Glomerular visceral epithelial cell (primary cell): ENCODE results near the gene PRKN.
"Not testable (repeated sequence)": the region's sequence is repeated elsewhere in the genome, so short reads cannot be mapped to it uniquely, and the experiment has no call there.

Experiments
- DNase-seq: peaks from one replicate; pipeline ENCODE4 v3.0.0-alpha.2; 2016; ENCODE audit errors: extremely low spot score

The PRKN gene

DNA sequence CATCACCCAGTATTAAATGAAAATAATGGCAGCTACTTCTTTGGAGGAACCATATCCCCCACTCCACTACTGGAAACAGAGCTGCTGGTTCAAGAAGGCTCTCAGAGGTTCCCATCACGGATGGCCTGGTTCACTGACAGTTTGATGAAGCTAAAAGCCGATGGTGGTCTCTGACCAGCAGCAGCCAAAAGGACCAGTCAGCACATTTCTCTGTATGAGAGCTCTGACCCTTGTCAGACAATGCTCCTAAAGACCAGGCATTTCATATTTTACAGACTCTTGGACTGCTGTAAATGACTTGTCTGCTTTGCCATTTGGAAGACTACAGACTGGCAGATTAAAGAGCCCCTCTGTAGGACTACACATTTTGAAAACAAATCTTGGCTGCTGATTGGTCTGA, 16.6 kb downstream of the PRKN start:
- no peak for DNase-seq

DNA sequence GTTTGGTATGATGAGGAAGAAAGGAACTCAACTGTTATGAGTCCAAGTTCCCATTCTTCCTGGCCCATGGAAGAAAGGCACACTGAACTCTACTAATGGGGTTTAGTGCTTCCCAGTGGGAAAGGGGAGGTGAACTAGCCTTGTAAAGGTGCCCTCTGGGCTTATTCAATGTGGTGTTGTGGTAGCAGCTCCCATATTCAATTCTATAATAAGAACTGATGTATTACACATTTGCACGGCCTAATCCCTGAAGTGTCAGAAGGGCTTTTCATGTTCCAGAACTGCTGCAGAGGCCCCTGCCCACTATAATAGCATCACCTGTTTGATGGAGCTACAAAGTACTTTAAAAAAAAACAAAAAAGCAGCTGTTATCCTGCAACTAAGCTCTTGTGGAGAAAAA, 17.1 kb downstream of the PRKN start:
- DNase-seq: no peak

DNA sequence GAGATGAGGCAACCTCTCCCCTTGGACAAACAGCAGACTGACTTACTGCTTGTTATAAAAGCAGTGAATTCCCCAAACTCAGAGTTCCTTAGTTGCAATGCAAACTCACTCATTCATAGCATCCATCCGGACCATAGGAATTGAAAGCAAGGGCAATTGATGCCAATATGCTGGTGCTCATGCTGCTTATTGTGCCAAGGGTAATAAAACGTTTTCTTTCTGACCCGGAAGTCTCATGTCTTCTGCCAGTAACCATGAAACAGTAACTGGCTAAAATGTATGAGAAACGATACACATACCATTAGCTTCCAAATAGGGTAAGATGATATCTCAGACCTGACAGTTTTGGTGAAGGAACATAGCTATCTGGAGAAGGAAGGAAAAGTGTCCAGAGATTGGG, 18.1 kb downstream of the PRKN start:
- no peak for DNase-seq

DNA sequence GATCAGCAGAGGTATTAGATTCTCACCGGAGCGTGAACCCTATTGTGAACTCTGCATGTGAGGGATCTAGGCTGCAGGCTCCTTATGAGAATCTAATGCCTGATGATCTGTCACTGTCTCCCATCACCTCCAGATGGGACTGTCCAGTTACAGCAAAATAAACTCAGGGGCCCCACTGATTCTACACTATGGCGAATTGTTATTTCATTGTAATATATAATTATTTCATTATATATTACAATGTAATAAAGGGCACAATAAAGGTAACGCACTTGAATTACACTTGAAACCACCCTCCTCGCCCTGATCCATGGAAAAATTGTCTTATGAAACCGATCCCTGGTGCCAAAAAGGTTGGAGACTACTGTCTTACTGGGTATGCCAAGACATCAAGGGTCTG, 18.6 kb downstream of the PRKN start:
- no peak for DNase-seq

DNA sequence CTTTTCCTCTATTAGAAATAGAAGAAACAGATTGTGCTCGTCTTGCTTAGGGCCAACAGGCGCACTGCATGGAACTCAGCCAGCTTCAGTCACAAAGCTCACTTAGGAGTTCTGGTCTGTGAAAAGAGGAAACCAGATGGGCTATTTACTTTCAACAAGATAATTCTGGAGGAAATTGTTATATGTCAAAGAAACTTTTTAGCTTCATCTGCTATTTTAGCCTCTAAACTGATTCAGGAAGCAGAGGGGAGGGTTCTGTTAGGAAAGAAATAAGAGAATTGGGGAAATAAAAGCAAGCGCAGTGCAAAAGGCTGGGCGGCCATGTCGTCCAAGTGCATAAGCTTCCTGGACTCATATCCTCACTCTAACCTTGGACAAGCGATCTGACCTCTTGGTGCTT, 21.3 kb downstream of the PRKN start:
- DNase-seq: no peak

DNA sequence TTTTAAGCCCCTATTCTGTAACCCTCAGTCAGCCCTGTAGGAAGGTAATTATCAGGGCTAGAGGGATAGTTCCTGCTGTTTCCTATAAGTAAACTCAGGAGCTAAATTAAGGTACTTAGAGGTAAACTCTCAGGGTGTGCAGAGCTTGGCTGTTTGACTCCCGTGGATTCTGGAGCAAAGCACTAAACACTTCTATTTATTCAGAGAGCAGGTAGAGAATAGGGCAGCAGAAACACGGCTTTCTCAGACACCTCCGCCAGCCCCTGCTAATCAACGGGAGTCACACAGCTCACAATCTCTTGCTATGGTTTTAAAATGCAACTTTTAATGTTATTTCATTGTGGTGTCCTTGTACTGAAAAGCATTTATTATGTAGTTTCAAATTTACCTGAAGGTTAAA, 21.8 kb downstream of the PRKN start:
- no peak for DNase-seq

DNA sequence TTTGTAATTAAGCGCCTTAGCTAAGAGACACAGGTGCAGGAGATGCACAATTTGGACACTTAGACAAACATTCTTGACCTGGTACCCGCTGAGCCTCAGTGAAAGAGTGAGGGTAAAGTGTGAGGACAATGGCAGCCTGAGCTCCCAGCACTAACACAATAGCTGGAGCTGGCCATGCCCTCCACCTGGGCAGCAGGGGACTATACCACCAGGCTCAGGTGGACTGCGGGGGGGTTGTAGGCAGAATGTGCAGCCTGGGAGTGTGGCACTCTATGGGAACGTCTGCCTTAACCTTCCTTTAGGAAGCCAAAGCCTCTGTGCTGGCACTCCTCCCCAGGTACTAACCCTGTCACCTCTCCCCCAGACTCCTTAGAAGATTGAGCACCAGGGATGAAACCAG, 23.6 kb downstream of the PRKN start:
- no peak for DNase-seq

DNA sequence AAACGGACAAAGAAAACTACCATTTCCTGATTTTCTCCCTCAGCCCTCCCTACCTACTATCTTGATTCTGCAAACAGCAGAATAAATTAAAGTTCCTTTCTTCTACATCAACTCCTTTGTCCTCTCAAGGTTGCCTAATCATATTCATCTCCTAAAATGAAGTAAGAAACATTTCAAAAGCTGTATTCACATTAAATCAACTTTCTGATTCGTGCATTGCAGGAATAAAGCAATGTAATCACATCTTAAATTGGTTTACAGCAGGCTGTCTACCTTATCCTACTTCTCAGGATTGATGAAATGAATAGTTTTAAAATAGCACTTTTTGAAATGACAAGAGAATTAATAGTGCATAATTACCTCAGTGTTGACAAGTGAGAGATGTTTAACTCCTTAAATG, 25.1 kb downstream of the PRKN start:
- DNase-seq: no peak

DNA sequence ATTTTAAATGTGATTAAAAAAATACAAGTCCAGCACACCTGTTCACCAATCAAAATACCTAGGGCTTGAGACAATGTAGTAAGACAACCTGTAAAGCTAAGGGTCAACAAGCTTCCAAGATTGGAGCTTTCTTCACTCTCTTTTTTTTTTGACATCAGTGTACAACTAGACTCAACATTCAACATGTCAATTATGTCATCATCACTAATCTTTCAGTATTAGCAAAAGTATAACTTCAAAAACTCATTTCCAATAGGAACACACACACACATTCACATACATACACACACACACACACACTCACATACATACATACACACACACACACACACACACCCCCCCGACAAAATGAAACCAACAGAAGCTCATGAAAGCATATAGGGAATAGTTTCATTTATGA, 26.0 kb downstream of the PRKN start:
- no peak for DNase-seq

DNA sequence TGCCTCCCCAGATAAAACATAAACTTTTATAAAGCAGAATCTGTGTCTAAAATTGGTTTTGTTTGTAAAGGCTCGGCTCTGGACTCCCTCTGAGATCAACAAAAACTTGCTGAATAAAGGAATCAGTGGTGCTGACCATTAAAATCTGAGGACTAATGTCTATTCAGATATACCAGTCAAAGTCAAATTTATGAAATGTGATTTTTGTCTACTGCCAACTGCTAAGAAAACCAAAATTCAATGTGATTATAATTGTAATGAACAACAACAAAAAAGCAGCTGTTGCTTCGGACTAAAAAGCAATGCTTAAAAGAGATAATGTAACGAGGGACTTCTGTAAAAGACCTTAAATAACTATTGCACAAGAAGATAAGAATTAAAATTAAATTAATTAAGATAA, 26.6 kb downstream of the PRKN start:
- DNase-seq: no peak

DNA sequence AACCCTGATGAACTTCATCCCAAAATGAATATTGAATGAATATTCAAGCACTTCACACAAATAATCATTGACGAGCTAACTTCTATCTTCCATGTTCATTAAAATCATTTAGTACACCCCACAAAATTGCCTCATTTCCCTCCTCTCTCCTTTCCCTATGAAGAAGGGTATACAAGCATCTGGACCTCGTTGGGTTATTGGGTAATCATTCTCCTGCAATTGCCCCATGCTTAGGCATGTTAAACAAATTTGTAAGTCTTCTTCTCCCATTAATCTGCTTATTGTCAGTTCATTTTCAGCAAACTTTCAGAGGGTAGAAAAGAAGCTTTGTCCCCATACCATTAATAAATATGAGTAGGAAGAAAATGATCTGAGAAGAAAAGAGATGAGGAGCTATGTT, 27.6 kb downstream of the PRKN start:
- no peak for DNase-seq

DNA sequence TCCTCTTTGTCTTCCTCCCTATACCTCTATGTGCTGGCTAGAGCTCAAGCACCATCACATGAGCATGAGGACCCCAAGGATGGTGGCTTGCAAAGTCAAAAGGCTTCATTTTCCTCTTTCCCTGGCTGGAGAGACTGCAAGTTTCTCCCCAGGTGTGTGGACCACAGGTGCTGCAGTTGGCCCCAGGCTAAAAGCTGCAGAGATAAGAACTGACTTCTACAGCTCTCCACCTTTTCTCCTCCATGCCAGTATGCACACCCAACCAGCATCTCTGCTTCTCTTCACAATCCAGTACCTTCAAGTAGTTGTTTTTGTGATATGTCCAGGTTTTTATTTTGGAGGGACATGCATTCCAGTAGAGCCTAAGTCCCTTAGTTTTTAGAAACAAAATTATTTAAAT, 29.1 kb downstream of the PRKN start:
- DNase-seq: no peak

DNA sequence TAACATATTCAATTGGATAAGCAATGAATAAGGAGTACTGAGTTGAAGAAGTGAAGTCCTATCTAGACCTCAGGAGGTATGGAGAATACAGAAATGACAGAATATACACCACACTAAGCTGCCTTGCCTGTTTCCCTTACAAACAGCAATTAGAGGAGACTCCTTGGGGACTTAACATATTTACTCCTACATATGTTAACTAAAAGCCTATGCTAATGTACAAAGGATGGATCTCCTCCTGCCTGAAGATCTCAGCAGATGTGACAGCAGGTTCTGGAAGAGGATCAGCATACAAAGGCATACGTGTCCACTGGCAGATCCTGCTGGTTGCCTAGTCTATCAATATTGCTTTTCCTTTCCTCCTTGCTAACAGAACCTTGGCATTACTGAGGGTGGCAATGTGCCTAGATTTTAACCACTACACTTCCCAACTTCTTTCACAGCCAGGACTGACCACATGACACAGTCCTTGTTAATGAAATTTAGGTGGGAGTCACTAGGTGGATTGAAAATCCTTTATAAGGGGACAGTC, 29.6 kb downstream of the PRKN start:
- DNase-seq: no peak

DNA sequence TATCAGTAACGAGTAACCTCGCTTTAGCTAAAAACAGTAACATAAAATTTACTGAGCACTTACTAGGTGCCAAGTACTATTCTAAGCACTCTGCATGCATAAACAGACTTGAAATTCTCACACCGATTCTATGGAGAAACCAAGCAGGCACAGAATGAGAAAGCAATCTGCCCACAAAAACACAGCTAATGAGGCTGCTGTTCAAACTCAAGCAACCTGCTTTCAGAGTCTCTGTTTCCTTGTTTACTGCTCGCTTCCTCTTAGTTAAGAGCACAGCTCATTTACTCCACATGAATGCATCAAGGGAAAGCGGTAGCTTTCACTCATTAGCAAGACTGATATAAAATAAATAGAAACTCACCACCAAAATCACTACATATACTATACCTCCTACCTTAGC, 37.4 kb downstream of the PRKN start:
- no peak for DNase-seq

DNA sequence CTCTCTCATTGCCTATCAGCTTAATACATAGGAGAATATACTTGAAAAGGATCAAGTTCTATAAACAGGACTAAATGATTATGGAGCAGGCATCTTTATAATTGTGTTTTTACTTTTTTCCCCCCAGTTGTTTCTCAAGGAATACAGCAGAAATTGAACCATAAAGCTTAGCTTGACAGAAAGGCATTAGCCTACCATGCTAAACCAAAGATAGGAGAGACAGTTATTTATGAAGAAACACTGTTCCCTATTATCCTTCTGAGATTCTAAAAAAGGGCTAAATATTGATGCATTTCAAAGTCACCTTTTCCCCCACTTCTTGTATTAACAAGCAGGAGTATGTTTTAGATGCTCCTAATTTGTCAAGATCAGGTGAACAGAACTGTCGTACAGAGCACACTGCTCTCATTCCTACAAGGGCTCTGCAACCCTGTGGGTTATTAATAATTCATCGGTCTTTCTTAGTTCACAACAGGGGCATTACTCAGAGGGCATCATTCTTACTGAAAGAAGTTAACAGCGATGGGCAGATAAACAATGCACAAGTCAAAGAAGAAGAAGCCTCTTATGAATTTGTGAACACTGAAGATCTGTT, 38.7 kb downstream of the PRKN start:
- no peak for DNase-seq

DNA sequence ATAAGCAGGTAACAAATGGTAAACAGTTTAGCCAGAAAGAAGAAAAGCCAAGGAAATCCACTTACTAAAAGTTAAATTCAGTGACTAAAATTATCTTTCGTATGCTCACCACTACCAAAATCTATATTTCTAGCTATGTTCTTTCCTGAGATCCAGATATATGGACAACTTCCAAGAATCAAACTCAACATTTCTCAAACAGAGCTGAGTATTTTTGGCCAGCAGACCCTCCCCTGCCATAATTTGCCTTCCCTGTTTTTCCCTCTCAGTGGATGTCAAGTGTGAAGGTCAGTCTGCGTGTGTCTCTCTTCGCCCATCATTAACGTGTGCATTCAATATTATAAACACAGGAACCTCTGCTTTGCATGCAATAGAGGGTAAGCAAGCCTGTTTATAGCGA, 42.0 kb downstream of the PRKN start:
- no peak for DNase-seq

DNA sequence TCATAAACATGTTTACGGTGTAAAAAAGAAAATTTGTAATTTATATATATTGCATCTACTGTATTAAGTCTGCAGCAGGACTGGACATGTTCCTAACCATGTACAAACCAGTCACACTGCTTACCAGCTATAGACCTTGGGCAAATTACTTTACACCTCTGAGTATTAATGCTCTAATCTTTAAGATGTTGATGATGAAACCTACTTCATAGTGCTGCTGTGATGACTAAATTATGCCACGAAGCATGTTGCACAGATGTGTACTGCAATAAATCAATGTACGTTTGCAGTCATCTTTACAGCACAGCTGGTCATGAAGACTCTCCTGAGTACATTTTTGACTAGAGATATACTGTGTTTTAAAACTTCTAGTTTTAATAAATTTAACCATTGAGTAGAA, 42.6 kb downstream of the PRKN start:
- DNase-seq: no peak

DNA sequence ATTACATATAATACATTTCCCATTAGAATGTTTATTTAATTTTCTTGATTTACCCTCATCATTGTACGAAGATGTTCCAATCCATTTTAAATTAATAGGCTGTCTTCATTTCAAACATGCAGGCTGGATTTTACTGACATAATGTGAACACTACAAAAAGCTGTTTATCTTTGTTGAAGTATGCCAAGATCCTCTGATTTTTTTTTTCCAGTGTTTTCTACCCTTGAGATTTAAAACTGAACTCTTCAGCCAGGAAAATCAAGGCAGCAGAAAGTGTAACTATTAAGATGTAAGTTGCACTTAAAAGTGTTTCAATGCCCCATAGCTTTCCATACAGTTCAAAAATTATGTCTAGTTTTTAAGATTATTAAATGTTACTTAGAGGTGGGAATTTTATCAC, 43.5 kb downstream of the PRKN start:
- DNase-seq: no peak

DNA sequence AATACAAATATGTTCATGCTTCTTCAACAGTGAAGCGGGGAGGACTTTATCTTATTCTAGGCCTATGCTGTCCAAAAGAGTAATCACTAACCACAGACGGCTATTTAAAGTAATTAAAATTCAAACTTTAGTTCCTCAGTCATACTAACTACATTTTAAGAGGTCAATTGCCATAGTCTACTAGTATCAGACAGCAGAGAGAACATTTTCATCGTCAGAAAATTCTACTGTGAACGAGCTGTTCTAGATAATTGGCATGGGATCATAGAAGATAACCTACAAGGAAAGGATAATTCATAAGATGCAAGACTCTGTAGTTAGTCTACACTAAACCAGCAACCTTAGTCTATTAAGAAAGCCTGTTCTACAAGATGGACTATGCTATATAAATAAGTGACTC, 44.4 kb downstream of the PRKN start:
- no peak for DNase-seq

DNA sequence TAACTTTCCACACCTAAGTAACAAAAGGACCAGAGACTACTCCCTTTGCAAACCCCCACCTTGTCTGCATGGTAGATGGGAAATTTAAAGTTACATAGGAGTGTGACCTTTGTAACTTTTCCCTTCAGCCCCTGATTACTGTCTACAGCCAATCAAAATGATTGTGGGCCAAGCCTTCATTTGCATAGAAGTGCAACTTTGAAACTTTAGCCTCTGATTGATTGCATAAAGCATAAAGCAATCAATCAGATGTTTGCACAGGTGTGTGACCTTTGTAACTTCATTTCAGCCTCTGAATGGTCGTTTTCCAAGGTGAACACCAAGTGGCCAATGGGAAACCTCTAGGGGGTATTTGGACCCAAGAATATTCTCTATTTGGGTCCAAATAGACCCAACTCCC, 46.1 kb downstream of the PRKN start:
- DNase-seq: no peak

DNA sequence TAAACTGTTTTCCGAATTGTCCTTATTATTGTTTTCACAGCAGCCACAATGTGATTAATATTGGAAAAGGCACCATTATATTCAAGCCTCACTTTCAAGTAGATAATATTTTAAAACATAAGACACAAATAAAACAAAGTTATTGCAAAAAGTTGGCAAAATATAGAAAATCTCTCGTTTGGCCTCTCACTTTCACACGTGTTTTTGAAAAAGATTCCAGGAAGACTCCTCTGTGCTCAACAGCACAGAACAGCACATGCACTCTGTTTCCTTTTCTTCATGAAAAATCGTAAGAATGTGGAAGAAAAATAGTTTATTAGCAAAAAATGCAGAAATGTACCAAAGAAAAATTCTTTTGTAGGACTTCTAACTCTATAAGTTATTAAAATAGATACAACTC, 46.7 kb downstream of the PRKN start:
- no peak for DNase-seq

DNA sequence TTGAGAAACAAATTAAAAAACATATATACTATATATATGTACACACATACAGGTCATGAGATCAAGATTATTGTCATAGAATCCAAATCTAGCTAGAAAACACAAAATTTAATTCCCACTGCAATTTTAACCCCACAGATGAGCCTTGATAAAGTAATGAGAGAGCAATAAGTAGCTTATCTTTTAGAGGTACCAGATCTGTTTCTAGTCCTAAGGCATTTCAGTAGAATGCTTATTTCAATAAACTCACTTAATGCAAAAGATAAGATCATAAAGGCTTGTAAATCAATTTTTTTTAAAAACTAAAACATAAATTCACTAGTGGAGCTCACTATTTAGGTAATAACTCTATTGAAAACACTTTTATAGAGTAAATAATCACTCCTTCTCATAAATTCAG, 47.2 kb downstream of the PRKN start:
- no peak for DNase-seq

DNA sequence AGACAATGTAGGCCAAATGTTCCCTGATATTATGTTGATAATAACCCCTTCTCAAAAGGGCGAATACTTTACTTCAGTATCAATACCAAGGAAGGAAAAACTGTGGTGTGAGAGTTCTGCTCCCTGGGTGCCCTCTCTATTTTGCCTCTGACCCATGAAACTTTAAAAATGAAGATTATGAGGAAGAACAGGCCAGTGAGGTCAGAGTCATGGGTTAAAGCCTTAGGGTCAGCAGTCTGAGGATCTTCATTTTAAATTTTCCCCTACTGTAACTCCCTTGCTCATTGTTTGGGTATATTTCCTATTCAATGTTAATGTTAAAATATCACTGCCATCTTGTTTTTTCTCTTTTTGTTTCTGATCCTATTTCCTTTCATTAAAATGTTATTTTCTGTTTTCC, 47.9 kb downstream of the PRKN start:
- no peak for DNase-seq

DNA sequence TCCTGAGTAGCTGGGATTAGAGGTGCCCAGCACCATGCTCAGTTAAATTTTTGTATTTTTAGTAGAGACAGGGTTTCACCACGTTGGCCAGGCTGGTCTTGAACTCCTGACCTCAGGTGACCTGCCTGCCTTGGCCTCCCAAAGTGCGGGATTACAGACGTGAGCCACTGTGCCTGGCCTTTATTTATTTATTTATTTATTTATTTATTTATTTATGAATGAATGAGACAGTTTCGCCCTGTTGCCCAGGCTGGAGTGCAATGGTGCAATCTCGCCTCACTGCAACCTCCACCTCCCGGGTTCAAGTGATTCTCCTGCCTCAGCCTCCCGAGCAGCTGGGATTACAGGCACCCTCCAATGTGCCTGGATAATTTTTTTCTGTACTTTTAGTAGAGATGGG, 48.7 kb downstream of the PRKN start:
- not testable (repeated sequence) for DNase-seq

DNA sequence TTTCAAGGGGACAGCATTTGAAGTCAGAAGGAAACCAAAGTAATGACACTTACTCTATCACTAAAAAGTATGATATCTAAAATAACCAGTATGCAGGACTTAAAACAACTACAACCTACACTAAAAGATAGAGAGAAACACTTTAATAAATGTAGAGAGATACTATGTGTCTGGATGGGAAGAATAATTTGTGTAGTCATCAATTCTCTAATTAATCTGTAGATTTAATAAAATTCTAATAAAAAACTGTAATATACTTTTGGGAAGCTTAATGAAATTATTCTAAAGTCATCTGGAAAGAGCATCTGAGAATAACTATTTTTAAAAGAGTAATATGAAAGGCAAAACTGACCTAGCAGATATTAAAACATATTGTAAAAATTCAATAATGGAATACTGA, 52.1 kb downstream of the PRKN start:
- DNase-seq: no peak
